HG02571 (cell line): ENCODE data around the gene ZNF423.

Experiments used
- ATAC-seq: cut with Tn5 transposase; IDR thresholded peaks from one replicate; pipeline ENCODE4 v1.9.1; 2021; ENCODE audit warnings: mild to moderate bottlenecking, moderate library complexity; ENCODE audit not compliant: unreplicated experiment

ZNF423 gene

DNA sequence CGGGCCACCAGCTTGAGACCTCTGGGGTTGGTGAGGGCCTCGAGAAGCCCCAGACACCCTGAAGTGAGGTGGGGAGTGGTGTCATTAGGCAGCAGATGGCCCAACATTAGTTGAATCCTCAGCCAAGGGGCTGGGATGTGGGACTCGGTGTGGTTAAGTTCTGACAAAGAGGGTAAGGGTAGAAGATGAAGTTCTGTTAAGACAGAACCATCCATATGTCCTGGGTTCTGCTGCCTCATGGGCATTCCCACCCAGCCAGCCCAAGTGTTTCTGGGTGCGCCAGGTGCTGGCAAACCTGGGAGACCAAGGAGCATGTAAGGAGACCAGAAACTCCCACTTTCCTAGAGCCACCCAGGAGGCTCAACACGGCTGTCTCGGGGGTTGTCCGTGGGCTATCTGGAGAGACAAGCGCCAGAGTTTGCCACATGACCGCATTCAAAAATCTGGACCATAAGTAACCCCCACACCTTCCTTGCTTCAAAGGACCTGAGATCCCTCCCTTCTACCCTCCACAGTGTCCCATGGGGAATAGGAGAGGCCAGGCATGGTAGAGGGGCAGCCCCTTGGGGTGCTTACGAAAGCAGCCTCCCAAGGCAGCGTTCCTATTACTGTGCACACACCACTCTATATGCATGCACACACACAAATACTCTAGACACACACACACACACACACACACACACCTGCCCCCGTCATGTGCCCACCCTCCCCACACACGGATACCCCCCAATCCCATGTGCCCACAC is 353.6 kb downstream of the ZNF423 start:
- ATAC-seq: no peak

DNA sequence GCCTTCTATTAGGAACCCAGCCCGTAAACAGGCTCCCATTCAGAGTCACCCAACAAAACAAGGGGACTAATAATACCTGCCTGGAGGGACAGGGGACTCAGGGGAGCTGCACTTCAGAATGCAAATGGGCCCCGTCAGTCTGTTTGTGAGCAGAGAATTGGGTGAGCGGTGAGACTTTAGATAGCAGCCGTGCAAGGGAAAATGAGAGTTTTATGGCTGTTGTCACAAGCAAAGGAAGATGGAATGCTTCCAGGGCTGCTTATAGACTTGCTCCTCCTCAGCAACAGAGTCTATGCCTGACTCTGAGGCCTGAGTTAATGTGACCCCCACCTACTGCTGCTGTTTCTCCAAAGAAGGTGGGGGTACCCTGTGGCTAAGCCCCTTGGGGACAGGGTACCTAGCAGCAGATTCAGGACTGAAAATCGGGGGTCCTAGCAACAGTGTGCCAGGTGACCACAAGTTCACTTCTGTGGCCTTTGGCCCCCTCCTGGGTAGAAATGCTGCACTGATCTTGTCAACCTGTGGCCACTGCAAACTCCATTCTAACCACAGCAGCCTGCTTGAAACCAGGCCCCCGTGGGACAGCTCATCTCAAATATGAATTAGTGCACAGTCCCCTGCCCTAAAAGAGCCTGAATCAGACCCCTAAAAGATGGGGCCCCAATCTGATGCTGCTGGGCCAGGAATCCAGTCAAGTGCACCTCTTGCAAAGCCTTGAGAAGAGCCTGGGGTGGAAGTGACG is 355.9 kb downstream of the ZNF423 start:
- ATAC-seq: no peak

- ATAC-seq: no peak
Measured at GRCh38 chr16:49499414-49499785, 356.5 kb downstream of the ZNF423 start.

DNA sequence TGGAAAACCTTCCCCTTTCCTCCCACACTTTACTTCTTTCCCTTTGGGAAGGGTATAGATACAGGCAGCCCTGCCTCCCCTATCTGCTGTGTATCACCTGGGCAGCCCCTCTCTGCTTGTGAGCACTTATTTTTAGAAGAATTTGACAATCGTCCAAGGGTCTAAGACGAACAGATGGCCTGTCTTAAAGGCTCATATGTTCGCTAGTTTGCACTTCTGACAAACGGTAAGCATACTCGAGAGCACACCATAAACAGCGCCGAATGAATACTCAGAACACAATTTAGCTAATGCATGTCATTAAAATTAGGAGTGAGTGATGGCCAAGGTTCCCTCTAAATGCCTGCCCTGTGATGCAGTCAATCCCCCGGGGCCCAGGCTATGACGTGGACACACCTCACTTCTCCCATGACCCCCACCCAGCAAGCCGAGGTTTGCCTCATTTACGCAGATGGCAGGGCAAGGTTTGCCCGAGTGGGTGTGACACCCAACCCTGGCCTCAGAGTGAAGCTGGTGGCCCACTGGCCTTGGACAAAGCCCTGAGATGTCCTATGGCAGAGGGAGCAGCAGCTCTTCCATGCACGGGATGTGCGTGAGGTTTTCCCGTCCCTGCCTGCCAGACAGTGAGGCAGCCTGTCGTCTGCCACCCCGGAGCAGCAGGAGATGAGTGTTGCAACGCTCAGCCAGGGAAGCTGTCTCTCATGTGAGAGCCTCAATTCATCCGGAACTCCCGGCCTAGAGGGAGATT is 357.1 kb downstream of the ZNF423 start:
- ATAC-seq: no peak

DNA sequence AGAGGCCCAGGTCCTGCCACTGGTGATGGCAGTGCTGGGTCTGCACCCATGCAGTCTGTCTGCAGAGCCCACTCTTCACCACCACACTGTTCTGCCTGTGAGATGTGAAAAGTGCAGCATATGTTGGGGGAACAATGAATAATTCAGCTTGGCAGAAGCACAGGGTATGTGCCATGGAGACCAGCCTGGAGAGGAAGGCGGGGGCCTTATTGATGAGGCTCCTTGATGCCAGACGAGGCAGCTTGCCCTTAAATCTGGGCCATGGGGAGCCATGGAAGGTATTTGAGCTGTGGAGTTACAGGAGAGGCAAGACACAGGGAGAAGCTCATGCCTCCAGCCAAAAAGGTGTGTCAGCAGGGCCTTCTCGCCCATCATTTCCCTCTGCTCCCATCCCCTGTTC is 357.6 kb downstream of the ZNF423 start:
- no peak for ATAC-seq

GRCh38 chr16:49497466-49497865 is 358.4 kb downstream of the ZNF423 start:
- ATAC-seq: no peak

DNA sequence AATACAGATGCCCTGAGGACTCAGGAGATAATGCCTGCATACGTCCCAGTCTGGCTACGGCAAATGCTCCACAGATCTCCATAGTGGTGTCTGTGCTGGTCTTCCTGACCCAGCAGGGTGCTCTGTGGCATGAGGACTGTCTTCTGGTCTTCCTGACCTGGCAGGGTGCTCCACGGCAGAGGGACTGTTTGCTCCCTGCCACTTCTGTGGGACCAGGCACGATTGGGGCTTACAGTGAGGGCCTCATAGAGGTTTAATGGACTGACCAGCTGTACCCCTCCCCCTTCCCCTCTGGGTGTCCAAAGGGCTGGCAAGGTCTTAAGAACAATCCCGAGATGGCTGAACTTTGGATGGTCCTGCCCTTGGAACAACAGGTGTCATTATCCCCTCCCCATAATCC is 359.3 kb downstream of the ZNF423 start:
- ATAC-seq: no peak

DNA sequence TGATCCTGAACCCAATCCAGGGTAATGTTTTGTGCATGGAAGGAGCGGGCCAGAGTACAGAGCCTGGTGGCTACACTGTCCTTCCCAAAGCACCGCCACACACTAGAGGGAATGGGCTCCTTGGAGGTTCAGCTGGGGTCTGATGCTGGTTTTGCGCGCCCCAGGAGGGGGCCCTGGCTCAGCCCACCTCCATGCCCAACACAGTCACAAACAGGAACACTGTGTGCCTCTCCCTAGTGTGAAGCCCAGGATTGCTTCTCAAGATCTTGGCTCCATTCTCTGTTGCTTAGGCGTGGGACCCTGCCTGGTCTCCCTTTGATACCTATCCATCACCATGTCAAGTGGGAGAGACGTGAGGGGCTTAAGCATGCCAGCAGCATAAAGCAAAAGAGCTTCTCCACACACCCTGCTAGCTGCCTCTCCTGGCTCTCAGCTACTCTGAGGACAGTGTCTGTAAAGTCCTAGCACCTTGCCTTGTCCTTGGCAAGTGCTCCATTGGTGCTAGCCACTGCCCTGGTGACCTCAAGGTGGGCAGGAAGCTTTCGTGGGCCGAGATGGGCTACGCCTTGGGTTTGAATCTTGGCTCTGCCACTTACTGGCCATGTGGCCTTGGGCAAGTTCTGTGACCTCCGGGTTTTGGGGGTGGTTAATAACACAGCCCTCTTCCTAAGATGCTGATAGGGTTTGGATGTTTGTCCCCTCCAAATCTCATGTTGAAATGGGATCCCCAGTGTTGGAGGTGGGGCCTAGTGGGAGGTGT is 360.1 kb downstream of the ZNF423 start:
- no peak for ATAC-seq

GRCh38 chr16:49494891-49495566 is 360.9 kb downstream of the ZNF423 start:
- no peak for ATAC-seq

DNA sequence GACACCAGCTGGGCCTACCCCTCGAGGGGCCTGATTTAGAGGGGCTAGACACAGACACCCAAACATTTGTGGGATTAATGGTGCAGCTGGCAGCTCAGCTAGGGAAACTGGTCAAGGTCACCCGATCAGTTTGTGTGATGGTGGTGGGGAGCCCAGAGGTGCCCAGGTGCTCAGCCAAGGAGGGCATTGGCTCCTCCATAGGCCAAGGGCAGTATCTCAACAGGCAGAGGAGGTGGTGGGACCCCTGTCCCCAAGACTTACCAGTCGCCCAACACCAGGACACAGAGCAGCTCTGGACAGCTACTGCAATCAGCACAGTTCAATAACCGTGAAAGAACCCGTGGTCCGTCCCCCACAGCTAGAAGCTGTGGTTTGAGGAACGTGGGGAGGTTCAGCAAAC is 361.4 kb downstream of the ZNF423 start:
- ATAC-seq: no peak

DNA sequence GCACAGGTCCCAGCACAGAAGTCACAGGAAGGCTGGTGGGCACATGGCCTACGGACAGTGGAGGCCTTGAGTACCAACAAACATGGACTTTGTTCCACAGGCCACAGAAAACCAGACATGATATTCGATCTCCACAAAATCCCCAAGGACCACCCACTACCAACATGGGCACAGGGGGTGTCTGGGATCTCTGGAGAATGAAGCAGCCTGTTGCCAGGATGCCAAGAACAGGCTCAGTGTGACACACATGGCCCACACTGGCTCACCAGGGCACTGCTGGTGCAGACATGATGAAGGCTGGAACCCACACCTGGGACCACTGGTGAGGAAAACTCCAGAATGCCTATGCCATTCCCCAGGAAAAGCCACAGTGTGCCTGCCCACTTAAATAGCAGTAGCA is 362.1 kb downstream of the ZNF423 start:
- no peak for ATAC-seq

DNA sequence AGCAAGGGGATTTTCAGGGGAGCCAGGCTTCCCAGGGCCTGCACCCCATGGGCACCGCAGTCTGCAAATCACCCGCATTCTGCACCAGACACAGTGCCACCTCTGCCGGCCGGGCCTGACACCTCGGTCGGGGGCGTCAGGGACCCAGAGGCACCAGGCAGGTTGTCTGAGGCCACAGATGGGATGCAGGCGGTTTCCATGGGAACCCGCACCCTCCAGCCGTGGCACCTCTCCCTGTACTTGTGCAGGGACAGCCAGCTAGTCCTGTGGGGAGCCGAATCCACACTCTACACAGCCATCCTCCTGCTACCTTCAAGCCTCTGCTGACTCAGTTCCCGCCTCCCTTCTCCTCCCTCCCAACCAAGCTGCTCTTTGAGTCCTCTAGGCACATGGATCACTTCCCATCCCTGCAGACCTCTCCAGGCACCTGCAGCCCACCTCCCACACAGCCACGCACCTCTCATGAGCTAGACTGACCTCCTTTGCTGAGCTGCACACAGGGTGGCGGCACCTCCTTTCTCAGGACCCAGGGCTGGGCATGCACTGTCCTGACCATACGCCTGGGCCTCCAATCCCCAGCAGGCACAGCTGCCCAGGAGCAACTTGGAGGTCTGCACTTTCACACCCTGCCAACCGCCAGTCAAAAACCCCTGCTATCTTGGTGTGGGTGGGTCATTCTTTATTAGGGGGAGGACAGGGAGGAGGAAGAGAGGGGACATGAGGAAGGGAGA is 362.9 kb downstream of the ZNF423 start:
- no peak for ATAC-seq

- no peak for ATAC-seq
Measured at GRCh38 chr16:49491771-49492761, 363.8 kb downstream of the ZNF423 start.

GRCh38 chr16:49491106-49491670 is 364.7 kb downstream of the ZNF423 start:
- no peak for ATAC-seq

GRCh38 chr16:49490321-49490705 is 365.6 kb downstream of the ZNF423 start:
- ATAC-seq: no peak

DNA sequence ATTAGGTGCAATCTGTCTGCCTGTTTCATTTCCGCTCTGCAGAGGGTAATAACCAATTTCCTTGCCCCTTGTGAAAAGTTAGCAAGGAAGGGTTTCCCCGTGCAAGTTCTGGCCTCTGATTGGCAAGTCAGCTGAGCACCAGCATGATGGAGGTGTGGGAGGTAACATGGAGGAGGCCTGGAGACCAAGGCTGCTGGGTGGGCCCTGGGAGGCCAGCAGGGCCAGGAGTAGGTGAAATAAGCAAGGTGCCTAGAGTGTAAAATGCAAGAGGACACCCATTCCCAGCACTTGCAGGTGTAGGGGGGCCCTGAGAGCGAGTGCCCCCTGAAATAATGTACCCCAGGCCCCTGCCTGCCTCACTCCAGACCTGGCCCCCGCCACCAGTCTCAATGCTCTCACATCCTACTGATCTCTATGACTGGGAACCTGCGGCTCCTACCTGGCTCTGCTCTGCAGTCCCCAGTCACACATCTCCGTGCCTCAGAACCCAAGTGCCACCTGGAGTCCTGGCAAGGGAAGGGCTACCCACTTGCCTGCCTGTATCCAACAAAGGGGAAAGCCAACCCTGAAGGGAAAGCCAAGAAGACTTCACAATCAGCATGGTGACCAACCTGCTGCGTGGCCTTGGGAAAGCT is 366.1 kb downstream of the ZNF423 start:
- ATAC-seq: no peak

DNA sequence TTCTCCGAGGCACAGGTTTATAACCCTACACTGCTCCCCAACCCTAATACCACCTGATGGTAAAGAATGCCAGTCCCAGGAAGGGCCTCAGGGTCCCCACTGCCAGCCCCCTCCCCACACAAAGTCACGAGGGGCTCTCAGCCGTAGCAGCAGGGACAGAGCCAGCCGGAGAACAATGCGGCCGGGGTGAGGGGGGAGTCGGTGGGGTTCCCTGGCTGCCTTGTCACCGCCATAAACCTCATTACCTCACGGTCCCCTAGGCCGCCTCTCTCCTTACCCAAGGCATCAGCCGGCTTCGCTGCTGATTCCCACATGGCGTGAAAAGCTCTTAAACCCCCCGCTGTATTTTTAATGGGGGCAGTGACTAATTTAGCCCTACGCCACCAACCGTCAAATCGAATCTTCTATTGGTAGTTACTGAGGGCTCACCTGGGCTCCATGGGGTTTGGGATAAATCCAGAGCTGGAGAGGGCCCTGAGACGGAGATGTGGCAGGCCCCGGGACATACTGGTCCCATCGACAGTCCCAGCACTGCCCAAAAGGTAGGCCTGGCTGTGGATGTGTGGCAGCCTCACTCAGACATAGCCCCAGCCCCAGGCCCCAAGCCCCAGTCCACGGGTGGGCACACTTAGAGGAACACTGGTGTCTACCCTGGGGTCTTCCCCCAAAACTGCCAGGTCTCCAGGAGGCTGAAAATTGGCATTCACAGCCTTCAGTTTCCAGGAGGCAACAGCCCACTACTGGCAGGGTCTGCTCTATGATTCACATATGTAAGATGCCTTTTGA is 367.0 kb downstream of the ZNF423 start:
- no peak for ATAC-seq
